SH-SY5Y (cell line): ENCODE data around the gene IGF2BP3.

ENCODE experiments used
- GATA2 ChIP-seq: IDR thresholded peaks from 2 replicates; pipeline ENCODE4 v1.6.1; 2011; ENCODE audit warnings: mild to moderate bottlenecking, low read depth, low read length
- GATA3 ChIP-seq: IDR thresholded peaks from 2 replicates; pipeline ENCODE4 v1.6.1; 2011; ENCODE audit warnings: low read depth, mild to moderate bottlenecking, low read length, moderate library complexity

DNA sequence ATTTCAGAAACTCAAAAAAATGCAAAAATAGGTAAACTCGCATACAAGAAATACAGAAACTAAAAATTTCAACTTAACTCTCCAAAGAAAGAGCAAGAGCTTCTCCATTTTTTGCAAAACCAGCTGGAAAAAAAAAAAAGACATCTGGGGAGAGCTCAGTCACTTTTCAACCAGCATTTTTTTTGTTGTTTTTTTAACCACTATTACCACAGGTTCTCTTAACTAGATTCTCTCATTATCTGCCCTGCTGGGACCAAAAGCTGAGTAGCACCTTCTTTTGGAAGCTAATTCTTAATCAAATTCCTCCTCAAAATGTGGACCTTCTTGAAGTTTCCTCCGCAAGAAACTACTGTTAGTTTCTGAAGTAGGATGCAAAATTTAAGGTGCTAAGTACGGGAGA lies 14.2 kb downstream of the IGF2BP3 start:
- no peak for TF ChIP-seq GATA2
- no peak for TF ChIP-seq GATA3
